ENCODE data around the gene UBL5. TPM values are rescaled to one million over a fixed set of nuclear protein-coding genes. Genes with fewer than 3 reads are reported as not detected.

UBL5 gene
- polyA plus RNA-seq, 2 of the 4 experiments (the other 2 are of a cell fraction) = 460 to 519 TPM

GRCh38 chr19:9848762-9849161, 21.0 kb downstream of the UBL5 start:
- ATAC-seq = no peak
- POLR2A ChIA-PET = no interaction called here
- WGBS (ENCODE audit: missing lambda C conversion rate) = 88% methylated on average over 15 of the region's 23 CpGs
- no peak for TF ChIP-seq EHMT2 (IDR thresholded peaks at IDR 0.05; ENCODE audit: low read depth)
- no peak for TF ChIP-seq RARB (CRISPR knock-in tag; IDR thresholded peaks at IDR 0.05)
- TF ChIP-seq TFCP2L1 (CRISPR knock-in tag; IDR thresholded peaks at IDR 0.05) = no peak
- TF ChIP-seq CBX2 (IDR thresholded peaks at IDR 0.05; ENCODE audit: borderline replicate concordance, low read depth) = no peak
- no peak for TF ChIP-seq MAZ (IDR thresholded peaks at IDR 0.05; ENCODE audit: borderline replicate concordance, low read depth, low read length)
- TF ChIP-seq, protein P1, sequence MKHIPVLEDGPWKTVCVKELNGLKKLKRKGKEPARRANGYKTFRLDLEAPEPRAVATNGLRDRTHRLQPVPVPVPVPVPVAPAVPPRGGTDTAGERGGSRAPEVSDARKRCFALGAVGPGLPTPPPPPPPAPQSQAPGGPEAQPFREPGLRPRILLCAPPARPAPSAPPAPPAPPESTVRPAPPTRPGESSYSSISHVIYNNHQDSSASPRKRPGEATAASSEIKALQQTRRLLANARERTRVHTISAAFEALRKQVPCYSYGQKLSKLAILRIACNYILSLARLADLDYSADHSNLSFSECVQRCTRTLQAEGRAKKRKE (CRISPR knock-in tag; IDR thresholded peaks at IDR 0.05; ENCODE audit: low read depth) = no peak
- TF ChIP-seq ZC3H11A (IDR thresholded peaks at IDR 0.05) = no peak
- TF ChIP-seq USF2 (IDR thresholded peaks at IDR 0.05) = no peak
- TF ChIP-seq NFE2L2 (conservative IDR thresholded peaks at IDR 0.05; ENCODE audit: low read length) = no peak
- no peak for FAIRE-seq
- Histone ChIP-seq H3K4me2 (no peak overlapping the region), H3K27ac (no peak overlapping the region), H3K9me3 (no peaks in the 10 kb centered on the region), H3K4me1 (no peaks in the 10 kb centered on the region), H3K4me3 (no peak overlapping the region)
- CTCF ChIA-PET = interaction anchor here (1.4 to 1.6 kb wide), 2 partner anchors 14 kb away, joined by 3 to 4 read pairs; partner anchors contain the start of gene PIN1
- no peak for DNase-seq (ENCODE audit: low read depth in 1 of 2, low spot score in 1 of 2)

- H3K4me1 ChIP-seq = no peaks in the 10 kb centered on the region
- ChIA-PET CTCF (interaction anchor here (0.7 kb wide), 1 partner anchor 30 kb away, joined by 3 read pairs; no protein-coding TSS in a partner anchor), POLR2A (no interaction called here)
- ATAC-seq (no peak), FAIRE-seq (no peak), DNase-seq (ENCODE audit: low read depth in 1 of 2, low spot score in 1 of 2) (no peak)
- TF ChIP-seq ZC3H11A (IDR thresholded peaks at IDR 0.05) (no peak), RARB (CRISPR knock-in tag; IDR thresholded peaks at IDR 0.05) (no peak), KDM5A (IDR thresholded peaks at IDR 0.05) (no peak), MYC (IDR thresholded peaks at IDR 0.05; ENCODE audit: borderline replicate concordance, low read length) (no peak), CHD4 (IDR thresholded peaks at IDR 0.05; ENCODE audit: borderline replicate concordance) (no peak), ELK1 (IDR thresholded peaks at IDR 0.05; ENCODE audit: low read depth, low read length) (no peak), HDAC2 (IDR thresholded peaks at IDR 0.05) (no peak), MAZ (IDR thresholded peaks at IDR 0.05; ENCODE audit: borderline replicate concordance, low read depth, low read length) (no peak), NFE2L2 (conservative IDR thresholded peaks at IDR 0.05; ENCODE audit: low read length) (no peak), SMC3 (IDR thresholded peaks at IDR 0.05) (no peak), PBX3 (IDR thresholded peaks at IDR 0.05) (no peak), CTCF (IDR thresholded peaks at IDR 0.05) (no peak), RNF2 (IDR thresholded peaks at IDR 0.05; ENCODE audit: borderline replicate concordance, low read depth) (no peak)
- TF ChIP-seq, protein P2, sequence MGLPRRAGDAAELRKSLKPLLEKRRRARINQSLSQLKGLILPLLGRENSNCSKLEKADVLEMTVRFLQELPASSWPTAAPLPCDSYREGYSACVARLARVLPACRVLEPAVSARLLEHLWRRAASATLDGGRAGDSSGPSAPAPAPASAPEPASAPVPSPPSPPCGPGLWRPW (IDR thresholded peaks at IDR 0.05) = no peak
- no peaks in the 10 kb centered on the region for H3K9me3 ChIP-seq
- no peak overlapping the region for H3K4me2 ChIP-seq
- no peak overlapping the region for H3K4me3 ChIP-seq
- WGBS (ENCODE audit: missing lambda C conversion rate) = 100% methylated on average over 2 of the region's 7 CpGs
- no peak overlapping the region for H3K27ac ChIP-seq
Observed at GRCh38 chr19:9849791-9850190, 22.1 kb downstream of the UBL5 start.
